RCC 7860 (cell line): ENCODE results near the gene PTPRN2.
"Not testable (repeated sequence)": the region's sequence is repeated elsewhere in the genome, so short reads cannot be mapped to it uniquely, and the experiment has no call there.

Experiments used
- DNase-seq: peaks from one replicate; pipeline ENCODE4 v3.0.0-alpha.2; 2015; ENCODE audit warnings: low spot score
- FAIRE-seq: peaks from 2 replicates; lab custom pipeline; 2012; peaks lifted over from hg19 to GRCh38; lab: Jason Lieb, UNC

PTPRN2 gene

GRCh38 chr7:158473946-158474345, 113.7 kb downstream of the PTPRN2 start:
- no peak for DNase-seq

GRCh38 chr7:158473221-158473620, 114.4 kb downstream of the PTPRN2 start:
- DNase-seq (no peak), FAIRE-seq (no peak)

More at GRCh38 chr7:158473946-158474345, 113.7 kb downstream of the PTPRN2 start:
- FAIRE-seq = no peak

- no peak for DNase-seq
- FAIRE-seq = no peak
Measured at GRCh38 chr7:158472596-158472995, 115.0 kb downstream of the PTPRN2 start.

- FAIRE-seq (no peak), DNase-seq (no peak)
Measured at GRCh38 chr7:158471716-158472115, 115.9 kb downstream of the PTPRN2 start.

GRCh38 chr7:158470336-158470735, 117.3 kb downstream of the PTPRN2 start:
- DNase-seq = no peak
- no peak for FAIRE-seq

- DNase-seq (no peak), FAIRE-seq (no peak)
Measured at GRCh38 chr7:158469396-158470051, 118.1 kb downstream of the PTPRN2 start.

GRCh38 chr7:158468700-158469296, 118.8 kb downstream of the PTPRN2 start:
- FAIRE-seq (no peak), DNase-seq (no peak)

GRCh38 chr7:158468181-158468580, 119.4 kb downstream of the PTPRN2 start:
- no peak for FAIRE-seq
- DNase-seq = no peak

- FAIRE-seq (no peak), DNase-seq (no peak)
Measured at GRCh38 chr7:158467562-158467961, 120.1 kb downstream of the PTPRN2 start.

- no peak for FAIRE-seq
Measured at GRCh38 chr7:158463317-158463716, 124.3 kb downstream of the PTPRN2 start.

GRCh38 chr7:158461824-158462223, 125.8 kb downstream of the PTPRN2 start:
- FAIRE-seq (no peak), DNase-seq (no peak)

More at GRCh38 chr7:158463317-158463716, 124.3 kb downstream of the PTPRN2 start:
- no peak for DNase-seq

- no peak for FAIRE-seq
- DNase-seq = no peak
Measured at GRCh38 chr7:158460665-158461064, 127.0 kb downstream of the PTPRN2 start.

GRCh38 chr7:158458716-158459282, 128.8 kb downstream of the PTPRN2 start:
- no peak for FAIRE-seq
- no peak for DNase-seq

- FAIRE-seq (no peak), DNase-seq (no peak)
Measured at GRCh38 chr7:158458096-158458495, 129.5 kb downstream of the PTPRN2 start.

GRCh38 chr7:158457586-158457985, 130.0 kb downstream of the PTPRN2 start:
- FAIRE-seq = not testable (repeated sequence)

GRCh38 chr7:158454631-158455030, 133.0 kb downstream of the PTPRN2 start:
- DNase-seq (no peak), FAIRE-seq (no peak)

More at GRCh38 chr7:158457586-158457985, 130.0 kb downstream of the PTPRN2 start:
- not testable (repeated sequence) for DNase-seq

GRCh38 chr7:158453663-158454062, 134.0 kb downstream of the PTPRN2 start:
- DNase-seq = no peak
- no peak for FAIRE-seq

- DNase-seq (no peak), FAIRE-seq (no peak)
Measured at GRCh38 chr7:158452331-158452730, 135.3 kb downstream of the PTPRN2 start.

GRCh38 chr7:158450476-158451124, 137.0 kb downstream of the PTPRN2 start:
- FAIRE-seq (no peak), DNase-seq (no peak)

GRCh38 chr7:158449942-158450341, 137.7 kb downstream of the PTPRN2 start:
- no peak for DNase-seq
- FAIRE-seq = no peak

- no peak for FAIRE-seq
- DNase-seq = no peak
Measured at GRCh38 chr7:158449266-158449665, 138.4 kb downstream of the PTPRN2 start.
